HG03066 (cell line): ENCODE measurements around the gene BCL2L12.
A peak's percentile ranks its signal among the peaks of the same experiment; 100 is the strongest.
"Not testable (repeated sequence)": the region's sequence is repeated elsewhere in the genome, so short reads cannot be mapped to it uniquely, and the experiment has no call there.

Experiments
- ATAC-seq: cut with Tn5 transposase; IDR thresholded peaks from one replicate; pipeline ENCODE4 v1.9.1; 2021; ENCODE audit warnings: low read depth; ENCODE audit not compliant: unreplicated experiment

BCL2L12 gene

GRCh38 chr19:49665351-49666119, at the start of gene BCL2L12, which contains the start of gene IRF3:
BCL2L12 (plus strand) TSS chr19:49665933; CDS start chr19:49666693, 760 bp downstream.
IRF3 (minus strand) TSS chr19:49665857; CDS start chr19:49664838, 1,019 bp downstream.
- peak; percentile 77 for ATAC-seq

GRCh38 chr19:49616532-49616931, 49.2 kb upstream of the BCL2L12 start:
- ATAC-seq, result no peak

- ATAC-seq, result no peak
Measured at GRCh38 chr19:49616945-49617344, 48.8 kb upstream of the BCL2L12 start.

GRCh38 chr19:49617860-49618259, 47.9 kb upstream of the BCL2L12 start:
- ATAC-seq, result not testable (repeated sequence)

GRCh38 chr19:49624967-49625910, 40.5 kb upstream of the BCL2L12 start:
- no peak for ATAC-seq

GRCh38 chr19:49626226-49626625, 39.5 kb upstream of the BCL2L12 start:
- ATAC-seq, result no peak

GRCh38 chr19:49629659-49630058, 36.1 kb upstream of the BCL2L12 start:
- no peak for ATAC-seq

- ATAC-seq, result no peak
Measured at GRCh38 chr19:49631014-49631588, 34.6 kb upstream of the BCL2L12 start.

GRCh38 chr19:49631610-49632192, 34.0 kb upstream of the BCL2L12 start:
- no peak for ATAC-seq

GRCh38 chr19:49632576-49632975, 33.2 kb upstream of the BCL2L12 start:
- no peak for ATAC-seq

- ATAC-seq, result not testable (repeated sequence)
Measured at GRCh38 chr19:49633273-49633672, 32.5 kb upstream of the BCL2L12 start.

GRCh38 chr19:49635530-49636232, 30.1 kb upstream of the BCL2L12 start:
- no peak for ATAC-seq

GRCh38 chr19:49636233-49636932, 29.4 kb upstream of the BCL2L12 start:
- no peak for ATAC-seq

- no peak for ATAC-seq
Measured at GRCh38 chr19:49637821-49638738, 27.7 kb upstream of the BCL2L12 start.

- ATAC-seq, result no peak
Measured at GRCh38 chr19:49639401-49640112, 26.2 kb upstream of the BCL2L12 start.

- ATAC-seq, result peak; percentile 64
Measured at GRCh38 chr19:49640113-49640898, 25.4 kb upstream of the BCL2L12 start, which contains the start of gene RRAS. RRAS (minus strand) TSS chr19:49640143; CDS start chr19:49640098, 45 bp downstream.
